Upper lobe of right lung (tissue), 1 donor: Measurements from ENCODE around the gene TMEM37. TPM values are rescaled to one million over a fixed set of nuclear protein-coding genes. Genes with fewer than 3 reads are reported as not detected.

ENCODE experiments used
- ATAC-seq: fragments of 200-7000 bp; cut with Tn5 transposase; one replicate; pipeline ENCODE4 v1.9.1; 2020; ENCODE audit warnings: mild to moderate bottlenecking, moderate library complexity
- DNase-seq: peaks from one replicate; pipeline ENCODE4 v3.0.0-alpha.2; 2020
- H3K27ac ChIP-seq: fragments of 200-600 bp; one replicate; pipeline ENCODE4 v1.8.0; 2022
- H3K27me3 ChIP-seq: fragments of 200-600 bp; one replicate; pipeline ENCODE4 v1.8.0; 2022; ENCODE audit warnings: mild to moderate bottlenecking
- H3K36me3 ChIP-seq: fragments of 200-600 bp; one replicate; pipeline ENCODE4 v1.8.0; 2022
- H3K4me1 ChIP-seq: fragments of 200-600 bp; one replicate; pipeline ENCODE4 v1.8.0; 2022
- H3K4me3 ChIP-seq: fragments of 200-600 bp; one replicate; pipeline ENCODE4 v1.8.0; 2022; ENCODE audit warnings: mild to moderate bottlenecking
- H3K9me3 ChIP-seq: fragments of 200-600 bp; one replicate; pipeline ENCODE4 v1.8.0; 2022
- intact Hi-C: fragments of 100-400 bp; cut with DNase I; formaldehyde crosslinking; loops from one replicate; pipeline ENCODE4 v1.11.0; 2022
- total RNA-seq: library from RNA; stranded (reverse); fragmentation: NEBNext Ultra II Directional; extraction: Animal tissue kit (Norgen Biotek cat#: 25700); gene quantifications from one replicate; pipeline ENCODE4 v1.2.1, GENCODE V29; 2021
- TF ChIP-seq, protein P1 (sequence below): fragments of 200-600 bp; IDR thresholded peaks from one replicate; pipeline ENCODE4 v1.8.0; 2022; ENCODE audit warnings: antibody characterized with exemption
- donor health status: DM: no; HTN: yes; CAD: no; lungs with severe emphysema.

TMEM37 gene
- total RNA-seq, 1 donor from 2014 or later, result 23.8 TPM

GRCh38 chr2:119421304-119421703 is 10.3 kb upstream of the TMEM37 start:
- Histone ChIP-seq H3K9me3 (no peaks in the 10 kb centered on the region), H3K4me1 (peaks cover 8% of the 10 kb centered on the region), H3K36me3 (no peaks in the 10 kb centered on the region), H3K4me3 (no peak overlapping the region), H3K27me3 (no peaks in the 10 kb centered on the region), H3K27ac (no peak overlapping the region)
- ATAC-seq (no peak), DNase-seq (no peak)
- intact Hi-C loops, result no loop called here
- TF ChIP-seq, protein P1, sequence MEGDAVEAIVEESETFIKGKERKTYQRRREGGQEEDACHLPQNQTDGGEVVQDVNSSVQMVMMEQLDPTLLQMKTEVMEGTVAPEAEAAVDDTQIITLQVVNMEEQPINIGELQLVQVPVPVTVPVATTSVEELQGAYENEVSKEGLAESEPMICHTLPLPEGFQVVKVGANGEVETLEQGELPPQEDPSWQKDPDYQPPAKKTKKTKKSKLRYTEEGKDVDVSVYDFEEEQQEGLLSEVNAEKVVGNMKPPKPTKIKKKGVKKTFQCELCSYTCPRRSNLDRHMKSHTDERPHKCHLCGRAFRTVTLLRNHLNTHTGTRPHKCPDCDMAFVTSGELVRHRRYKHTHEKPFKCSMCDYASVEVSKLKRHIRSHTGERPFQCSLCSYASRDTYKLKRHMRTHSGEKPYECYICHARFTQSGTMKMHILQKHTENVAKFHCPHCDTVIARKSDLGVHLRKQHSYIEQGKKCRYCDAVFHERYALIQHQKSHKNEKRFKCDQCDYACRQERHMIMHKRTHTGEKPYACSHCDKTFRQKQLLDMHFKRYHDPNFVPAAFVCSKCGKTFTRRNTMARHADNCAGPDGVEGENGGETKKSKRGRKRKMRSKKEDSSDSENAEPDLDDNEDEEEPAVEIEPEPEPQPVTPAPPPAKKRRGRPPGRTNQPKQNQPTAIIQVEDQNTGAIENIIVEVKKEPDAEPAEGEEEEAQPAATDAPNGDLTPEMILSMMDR, result no peak

- Histone ChIP-seq H3K27ac (no peak overlapping the region), H3K9me3 (no peaks in the 10 kb centered on the region), H3K36me3 (no peaks in the 10 kb centered on the region), H3K4me3 (no peak overlapping the region), H3K4me1 (peaks cover 12% of the 10 kb centered on the region), H3K27me3 (no peaks in the 10 kb centered on the region)
- intact Hi-C loops, result no loop called here
- DNase-seq (no peak), ATAC-seq (no peak)
- TF ChIP-seq, protein P1, result no peak
Measured at GRCh38 chr2:119421741-119422140, 9.9 kb upstream of the TMEM37 start.

DNA sequence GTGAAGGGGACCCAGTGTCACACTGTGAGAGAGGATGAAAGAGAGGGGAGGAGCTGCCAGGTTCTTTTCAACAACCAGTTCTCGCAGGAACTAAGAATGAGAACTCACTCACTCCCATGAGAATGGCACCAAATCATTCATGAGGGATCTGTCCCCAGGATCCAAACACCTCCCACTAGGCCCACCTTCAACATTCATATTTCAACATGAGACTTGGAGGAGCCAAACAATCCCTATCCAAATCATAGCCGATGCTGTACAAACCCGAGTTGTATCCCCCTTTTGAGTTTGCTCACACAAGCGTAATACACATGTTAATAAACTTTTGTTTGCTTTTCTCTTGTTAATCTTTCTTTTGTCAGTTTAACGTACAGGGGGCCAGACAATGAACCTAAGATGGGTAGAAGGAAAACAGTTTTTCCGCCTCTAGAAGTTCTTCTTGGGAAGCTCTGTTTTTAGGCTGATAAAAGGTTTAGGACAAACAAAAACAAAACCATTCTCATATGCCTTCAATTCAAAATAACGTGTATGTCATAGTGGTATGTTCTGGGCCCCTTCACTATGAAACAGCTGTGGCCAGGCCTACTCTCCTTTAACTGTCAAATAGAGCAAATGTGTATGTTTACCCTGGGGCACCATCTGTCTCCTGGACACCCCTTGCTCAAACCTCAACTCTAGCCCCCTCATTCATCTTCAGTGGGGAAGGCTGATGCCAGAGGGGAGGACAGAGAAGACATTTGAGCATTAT is 9.1 kb upstream of the TMEM37 start:
- H3K27ac ChIP-seq, result no peak overlapping the region

DNA sequence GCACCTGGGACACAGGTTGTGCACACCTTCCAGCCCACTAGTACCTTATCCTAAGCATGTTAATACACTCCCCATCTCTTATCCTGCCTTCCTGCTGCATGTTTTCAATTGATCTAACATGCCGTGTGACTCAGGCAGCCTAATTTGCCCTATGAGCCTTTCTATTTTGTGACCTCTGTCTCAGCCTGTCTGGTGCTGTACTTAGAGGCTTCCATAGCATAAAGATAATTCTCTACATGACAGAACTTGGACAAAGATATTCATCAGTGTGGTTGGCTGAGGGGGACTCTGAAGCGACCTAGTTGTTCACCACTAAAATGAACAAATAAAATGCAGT is 8.6 kb upstream of the TMEM37 start:
- Histone ChIP-seq H3K27ac (no peak overlapping the region), H3K9me3 (no peaks in the 10 kb centered on the region), H3K36me3 (no peaks in the 10 kb centered on the region), H3K4me3 (no peak overlapping the region), H3K27me3 (no peaks in the 10 kb centered on the region), H3K4me1 (peaks cover 25% of the 10 kb centered on the region)
- intact Hi-C loops, result no loop called here
- DNase-seq (no peak), ATAC-seq (no peak)
- TF ChIP-seq, protein P1, result no peak

More for the DNA sequence above, 9.1 kb upstream of the TMEM37 start:
- no peaks in the 10 kb centered on the region for H3K36me3 ChIP-seq
- no peak overlapping the region for H3K4me3 ChIP-seq
- DNase-seq (no peak), ATAC-seq (no peak)
- H3K4me1 ChIP-seq, result peaks cover 20% of the 10 kb centered on the region
- no peaks in the 10 kb centered on the region for H3K9me3 ChIP-seq
- intact Hi-C loops, result no loop called here
- no peaks in the 10 kb centered on the region for H3K27me3 ChIP-seq
- TF ChIP-seq, protein P1, result no peak

DNA sequence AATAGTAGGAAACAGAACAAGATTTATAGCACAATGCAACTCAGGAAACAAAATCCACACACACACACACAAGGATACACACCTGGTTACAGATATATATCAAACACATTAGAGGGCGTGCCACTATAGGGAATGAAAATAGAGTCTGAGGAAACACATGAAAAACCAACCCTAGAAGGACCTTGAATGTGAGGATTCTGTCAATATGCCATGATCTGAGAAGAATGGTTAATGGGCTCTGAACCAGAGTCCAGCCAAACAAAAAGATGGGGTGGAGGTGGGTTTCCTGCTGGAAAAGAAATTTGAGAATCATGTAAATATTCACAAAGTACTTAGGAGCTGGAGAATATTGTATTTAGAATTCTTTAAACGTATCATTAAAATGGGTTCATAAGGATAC is 7.8 kb upstream of the TMEM37 start:
- H3K4me3 ChIP-seq, result no peak overlapping the region
- TF ChIP-seq, protein P1, result no peak
- no peak for ATAC-seq
- H3K9me3 ChIP-seq, result no peaks in the 10 kb centered on the region
- no peak overlapping the region for H3K27ac ChIP-seq
- no peaks in the 10 kb centered on the region for H3K27me3 ChIP-seq
- intact Hi-C loops, result no loop called here
- no peaks in the 10 kb centered on the region for H3K36me3 ChIP-seq
- DNase-seq, result no peak
- H3K4me1 ChIP-seq, result peaks cover 33% of the 10 kb centered on the region
